Kidney epithelial cell (primary cell): Measurements from ENCODE around the gene UGT1A4. TPM values are rescaled to one million over a fixed set of nuclear protein-coding genes. Genes with fewer than 3 reads are reported as not detected.

Source experiments
- DNase-seq: peaks from one replicate; pipeline ENCODE4 v3.0.0-alpha.2; 2010; ENCODE audit warnings: low read depth
- H3K27me3 ChIP-seq: 2 replicates; pipeline ENCODE4 v1.6.0; 2011; ENCODE audit warnings: low read length; ENCODE audit not compliant: control insufficient read depth, insufficient read depth
- H3K36me3 ChIP-seq: 2 replicates; pipeline ENCODE4 v1.5.1; 2011; ENCODE audit warnings: low read length; ENCODE audit not compliant: control insufficient read depth, insufficient read depth
- H3K4me3 ChIP-seq: 2 replicates; pipeline ENCODE4 v1.5.1; 2011; ENCODE audit warnings: low read depth, mild to moderate bottlenecking, control low read depth, low read length
- CTCF ChIP-seq: IDR thresholded peaks from 2 replicates; pipeline ENCODE4 v1.5.1; 2011; ENCODE audit warnings: mild to moderate bottlenecking, moderate library complexity, low read length, control low read depth, inconsistent platforms; ENCODE audit not compliant: insufficient read depth, poor library complexity, severe bottlenecking
- total RNA-seq: library from RNA; depleted of rRNA; stranded (reverse); fragments of >200 nt; gene quantifications from 2 replicates; pipeline ENCODE4 v1.2.3, GENCODE V29; 2015

Gene UGT1A4
- total RNA-seq, 1 donor from 2014 or later: not detected

DNA sequence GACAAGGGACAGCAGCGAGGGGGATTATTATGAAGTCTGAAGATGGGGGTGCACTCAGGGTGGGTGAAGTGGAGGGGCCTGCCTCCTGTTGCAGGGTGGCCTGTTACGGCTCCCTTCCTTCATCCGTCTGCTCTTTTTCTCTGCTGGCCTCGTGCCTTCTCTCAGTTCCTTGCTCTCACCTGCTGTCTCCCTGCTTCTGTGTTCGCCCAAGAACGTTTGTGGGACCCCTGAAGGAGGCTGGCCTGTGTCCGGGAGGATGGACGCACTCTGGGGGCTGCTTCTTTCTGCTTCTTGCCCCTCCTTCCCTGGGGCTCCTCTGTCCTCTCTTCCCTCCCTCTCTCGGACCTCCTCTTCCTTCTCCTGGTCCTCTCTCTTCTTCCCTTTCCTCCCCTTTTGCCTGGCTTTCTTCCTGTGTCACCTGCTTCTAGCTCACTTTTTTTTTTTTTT lies 73.4 kb downstream of the UGT1A4 start:
- no peak for DNase-seq
- Histone ChIP-seq H3K27me3 (no peaks in the 10 kb centered on the region), H3K4me3 (no peak overlapping the region), H3K36me3 (no peaks in the 10 kb centered on the region)
- TF ChIP-seq CTCF: no peak

DNA sequence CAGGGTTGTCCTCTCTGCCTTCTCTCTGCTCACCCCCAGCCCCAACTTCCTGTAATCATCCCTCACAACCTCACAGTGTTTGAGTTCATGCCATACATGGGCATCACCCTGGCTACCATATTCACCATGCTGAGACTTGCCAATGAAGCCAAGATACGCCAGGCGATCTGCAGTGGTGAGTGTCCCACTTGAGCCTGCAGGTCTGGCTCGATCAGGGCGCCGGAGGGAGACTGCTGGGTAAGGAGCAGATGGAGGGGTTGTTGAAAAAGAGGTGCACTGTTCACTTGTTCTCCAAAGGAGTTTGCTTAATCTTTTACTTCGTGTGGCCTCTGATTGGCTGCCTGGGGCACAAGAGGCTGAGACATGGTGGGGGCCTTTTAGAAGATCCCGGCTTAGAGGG lies 74.2 kb downstream of the UGT1A4 start:
- Histone ChIP-seq H3K4me3 (no peak overlapping the region), H3K27me3 (no peaks in the 10 kb centered on the region), H3K36me3 (no peaks in the 10 kb centered on the region)
- no peak for TF ChIP-seq CTCF
- no peak for DNase-seq

GRCh38 chr2:233793465-233794127 lies 75.1 kb downstream of the UGT1A4 start:
- Histone ChIP-seq H3K27me3 (no peaks in the 10 kb centered on the region), H3K36me3 (no peaks in the 10 kb centered on the region), H3K4me3 (no peak overlapping the region)
- no peak for DNase-seq
- TF ChIP-seq CTCF: no peak

GRCh38 chr2:233794128-233794658 lies 75.7 kb downstream of the UGT1A4 start:
- no peak for TF ChIP-seq CTCF
- no peaks in the 10 kb centered on the region for H3K27me3 ChIP-seq
- H3K4me3 ChIP-seq: no peak overlapping the region
- DNase-seq: no peak
- H3K36me3 ChIP-seq: no peaks in the 10 kb centered on the region

- Histone ChIP-seq H3K4me3 (no peak overlapping the region), H3K27me3 (no peaks in the 10 kb centered on the region), H3K36me3 (no peaks in the 10 kb centered on the region)
- no peak for DNase-seq
- no peak for TF ChIP-seq CTCF
Measured at GRCh38 chr2:233795735-233796171, 77.2 kb downstream of the UGT1A4 start.

GRCh38 chr2:233796254-233796653 lies 77.7 kb downstream of the UGT1A4 start:
- no peak for TF ChIP-seq CTCF
- H3K4me3 ChIP-seq: no peak overlapping the region
- no peaks in the 10 kb centered on the region for H3K36me3 ChIP-seq
- H3K27me3 ChIP-seq: no peaks in the 10 kb centered on the region
- no peak for DNase-seq
